Measurements from ENCODE around the gene OXT. TPM values are rescaled to one million over a fixed set of nuclear protein-coding genes. Genes with fewer than 3 reads are reported as not detected.

The OXT gene
- total and polyA plus RNA-seq, 4 donors = 0.75 to 41.6 (median 4.3) TPM

- no peak for TF ChIP-seq NR2F2 (IDR thresholded peaks at IDR 0.05)
- no peak for TF ChIP-seq ATF3 (IDR thresholded peaks at IDR 0.05)
- no peak for TF ChIP-seq YY1 (IDR thresholded peaks at IDR 0.05)
- no peak for TF ChIP-seq HNF4A (conservative IDR thresholded peaks at IDR 0.05)
- TF ChIP-seq GABPA (IDR thresholded peaks at IDR 0.05 in 1 of 2, conservative IDR thresholded peaks at IDR 0.05 in 1 of 2) = no peak
Observed at GRCh38 chr20:3084986-3085360, 13.6 kb downstream of the OXT start (continued).

GRCh38 chr20:3085571-3086072, 14.2 kb downstream of the OXT start:
- WGBS = 98% methylated on average over 8 of the region's 8 CpGs
- DNase-seq (ENCODE audit: low spot score) = no peak
- Histone ChIP-seq H3K4me3 (ENCODE audit: low read depth in 1 of 3, low read length in 3 of 3) (no peak overlapping the region), H3K27me3 (ENCODE audit: control insufficient read depth in 4 of 4, insufficient read depth in 4 of 4, low read length in 3 of 4) (peaks cover 0 to 2% (median 0%) of the 10 kb centered on the region in 4 donors), H3K9me3 (ENCODE audit: control insufficient read depth in 4 of 4, low read length in 3 of 4) (no peaks in the 10 kb centered on the region), H3K36me3 (ENCODE audit: control insufficient read depth in 4 of 4, insufficient read depth in 3 of 4, low read depth in 1 of 4, low read length in 3 of 4) (no peaks in the 10 kb centered on the region), H3K4me1 (ENCODE audit: control insufficient read depth in 4 of 4, insufficient read depth in 4 of 4, low read length in 3 of 4) (peaks cover 8 to 21% (median 11%) of the 10 kb centered on the region in 4 donors), H3K27ac (ENCODE audit: low read depth in 1 of 2, low read length in 2 of 2) (no peak overlapping the region), H3K9ac (ENCODE audit: low read depth in 1 of 2, low read length in 2 of 2) (no peak overlapping the region)
- TF ChIP-seq FOXA1 (IDR thresholded peaks at IDR 0.05) (no peak), ATF3 (IDR thresholded peaks at IDR 0.05) (no peak), REST (IDR thresholded peaks at IDR 0.05) (no peak), GABPA (IDR thresholded peaks at IDR 0.05 in 1 of 2, conservative IDR thresholded peaks at IDR 0.05 in 1 of 2) (no peak), MAX (IDR thresholded peaks at IDR 0.05) (no peak), NR2F2 (IDR thresholded peaks at IDR 0.05) (no peak), EGR1 (IDR thresholded peaks at IDR 0.05; ENCODE audit: low read depth in 2 of 2) (no peak), TAF1 (conservative IDR thresholded peaks at IDR 0.05) (no peak), RAD21 (IDR thresholded peaks at IDR 0.05) (no peak), CTCF (IDR thresholded peaks at IDR 0.05; ENCODE audit: low read depth, low read length, missing input control) (no peak), YY1 (IDR thresholded peaks at IDR 0.05) (no peak), JUND (IDR thresholded peaks at IDR 0.05) (no peak), SP1 (IDR thresholded peaks at IDR 0.05) (no peak), ZBTB33 (IDR thresholded peaks at IDR 0.05) (no peak), HNF4G (IDR thresholded peaks at IDR 0.05) (no peak), HNF4A (conservative IDR thresholded peaks at IDR 0.05) (no peak), FOXA2 (IDR thresholded peaks at IDR 0.05) (no peak), RXRA (IDR thresholded peaks at IDR 0.05) (no peak)

Data from liver (tissue), 9 donors.